G401 (cell line): ENCODE data around the gene SESN3. TPM values are rescaled to one million over a fixed set of nuclear protein-coding genes. Genes with fewer than 3 reads are reported as not detected.
"Not testable (repeated sequence)": the region's sequence is repeated elsewhere in the genome, so short reads cannot be mapped to it uniquely, and the experiment has no call there.

Source experiments
- DNase-seq: peaks from one replicate; pipeline ENCODE4 v3.0.0-alpha.2; 2015; ENCODE audit warnings: low spot score
- in situ Hi-C: cut with HindIII; loops from 2 replicates; pipeline ENCODE4 v1.10.0; 2016; ENCODE audit warnings: low sequenced_read_pairs, mixed read lengths
- total RNA-seq: library from RNA; depleted of rRNA; stranded (reverse); fragments of >200 nt; shearing (Covaris generic); gene quantifications from 2 replicates; pipeline ENCODE4 v1.2.3, GENCODE V29; 2014

Gene SESN3
- total RNA-seq, 1 experiment from 2014 or later, result 1.1 TPM

- in situ Hi-C loops, result no loop called here
- no peak for DNase-seq
Observed at GRCh38 chr11:95253141-95253540, 22.1 kb upstream of the SESN3 start.

GRCh38 chr11:95252586-95252985 lies 21.6 kb upstream of the SESN3 start:
- in situ Hi-C loops, result no loop called here
- DNase-seq, result no peak

GRCh38 chr11:95251896-95252295 lies 20.9 kb upstream of the SESN3 start:
- DNase-seq, in situ Hi-C loops: not testable (repeated sequence)

- in situ Hi-C loops, result no loop called here
Observed at GRCh38 chr11:95248666-95249467, 17.9 kb upstream of the SESN3 start.

GRCh38 chr11:95247883-95248282 lies 16.9 kb upstream of the SESN3 start:
- in situ Hi-C loops, result no loop called here

More at GRCh38 chr11:95248666-95249467, 17.9 kb upstream of the SESN3 start:
- DNase-seq, result no peak

GRCh38 chr11:95247127-95247684 lies 16.2 kb upstream of the SESN3 start:
- in situ Hi-C loops, result no loop called here
- DNase-seq, result no peak

More at GRCh38 chr11:95247883-95248282, 16.9 kb upstream of the SESN3 start:
- DNase-seq, result no peak

GRCh38 chr11:95245581-95245980 lies 14.6 kb upstream of the SESN3 start:
- in situ Hi-C loops, result no loop called here
- DNase-seq, result no peak

- DNase-seq, result no peak
- in situ Hi-C loops, result no loop called here
Observed at GRCh38 chr11:95245038-95245437, 14.0 kb upstream of the SESN3 start.

GRCh38 chr11:95243673-95244072 lies 12.7 kb upstream of the SESN3 start:
- in situ Hi-C loops, result no loop called here

GRCh38 chr11:95242845-95243605 lies 12.0 kb upstream of the SESN3 start:
- no peak for DNase-seq
- in situ Hi-C loops, result no loop called here

More at GRCh38 chr11:95243673-95244072, 12.7 kb upstream of the SESN3 start:
- DNase-seq, result no peak

GRCh38 chr11:95242091-95242844 lies 11.3 kb upstream of the SESN3 start:
- in situ Hi-C loops, result no loop called here
- no peak for DNase-seq

GRCh38 chr11:95241681-95242081 lies 10.7 kb upstream of the SESN3 start:
- in situ Hi-C loops, result no loop called here
- no peak for DNase-seq

- DNase-seq, result no peak
- in situ Hi-C loops, result no loop called here
Observed at GRCh38 chr11:95239871-95240649, 9.1 kb upstream of the SESN3 start.

GRCh38 chr11:95232666-95233065 lies 1.7 kb upstream of the SESN3 start:
- in situ Hi-C loops, result no loop called here

GRCh38 chr11:95231881-95232605 lies 1.0 kb upstream of the SESN3 start:
- in situ Hi-C loops, result no loop called here
- peak; percentile 87 for DNase-seq

More at GRCh38 chr11:95232666-95233065, 1.7 kb upstream of the SESN3 start:
- no peak for DNase-seq

GRCh38 chr11:95230810-95231126 lies 234 bp downstream of the SESN3 start:
- DNase-seq, result no peak

GRCh38 chr11:95229993-95230809 lies 801 bp downstream of the SESN3 start:
- in situ Hi-C loops, result no loop called here

More at GRCh38 chr11:95230810-95231126, 234 bp downstream of the SESN3 start:
- in situ Hi-C loops, result no loop called here

More at GRCh38 chr11:95229993-95230809, 801 bp downstream of the SESN3 start:
- DNase-seq, result peak; percentile 53
